Measurements from ENCODE around the gene SHTN1.

Gene SHTN1

GRCh38 chr10:116917481-116917880, 87.5 kb downstream of the SHTN1 start:
- DNase-seq (ENCODE audit: low spot score) = no peak

- no peak for DNase-seq (ENCODE audit: low spot score)
These were observed 89.6 kb downstream of the SHTN1 start for GRCh38 chr10:116915340-116915739.

GRCh38 chr10:116913695-116914094, 91.3 kb downstream of the SHTN1 start:
- DNase-seq (ENCODE audit: low spot score) = no peak

- no peak for DNase-seq (ENCODE audit: low spot score)
These were observed 92.8 kb downstream of the SHTN1 start for GRCh38 chr10:116912162-116912561.

GRCh38 chr10:116910910-116911309, 94.1 kb downstream of the SHTN1 start:
- DNase-seq (ENCODE audit: low spot score) = no peak

- DNase-seq (ENCODE audit: low spot score) = no peak
These were observed 95.7 kb downstream of the SHTN1 start for GRCh38 chr10:116909307-116909706.

GRCh38 chr10:116907245-116907987, 97.6 kb downstream of the SHTN1 start:
- DNase-seq (ENCODE audit: low spot score) = no peak

- DNase-seq (ENCODE audit: low spot score) = no peak
These were observed 99.2 kb downstream of the SHTN1 start for GRCh38 chr10:116905845-116906210.

- DNase-seq (ENCODE audit: low spot score) = no peak
These were observed 105.4 kb downstream of the SHTN1 start for GRCh38 chr10:116899626-116900025.

- no peak for DNase-seq (ENCODE audit: low spot score)
These were observed 111.3 kb downstream of the SHTN1 start for GRCh38 chr10:116893686-116894037.

GRCh38 chr10:116892907-116893685, 111.9 kb downstream of the SHTN1 start:
- no peak for DNase-seq (ENCODE audit: low spot score)

- DNase-seq (ENCODE audit: low spot score) = no peak
These were observed 113.8 kb downstream of the SHTN1 start for GRCh38 chr10:116891208-116891607.

- no peak for DNase-seq (ENCODE audit: low spot score)
These were observed 115.9 kb downstream of the SHTN1 start for GRCh38 chr10:116889066-116889465.

- no peak for DNase-seq (ENCODE audit: low spot score)
These were observed 116.5 kb downstream of the SHTN1 start for GRCh38 chr10:116888380-116889055.

GRCh38 chr10:116886772-116887171, 118.2 kb downstream of the SHTN1 start:
- DNase-seq (ENCODE audit: low spot score) = no peak

- no peak for DNase-seq (ENCODE audit: low spot score)
These were observed 122.3 kb downstream of the SHTN1 start for GRCh38 chr10:116882639-116883038.

- no peak for DNase-seq (ENCODE audit: low spot score)
These were observed 124.1 kb downstream of the SHTN1 start for GRCh38 chr10:116880716-116881482.

GRCh38 chr10:116879817-116880216, 125.2 kb downstream of the SHTN1 start:
- no peak for DNase-seq (ENCODE audit: low spot score)

GRCh38 chr10:116878123-116878522, 126.9 kb downstream of the SHTN1 start:
- DNase-seq (ENCODE audit: low spot score) = no peak

GRCh38 chr10:116877391-116877790, 127.6 kb downstream of the SHTN1 start:
- DNase-seq (ENCODE audit: low spot score) = no peak

GRCh38 chr10:116875897-116876296, 129.1 kb downstream of the SHTN1 start:
- no peak for DNase-seq (ENCODE audit: low spot score)

GRCh38 chr10:116873134-116873533, 131.9 kb downstream of the SHTN1 start:
- DNase-seq (ENCODE audit: low spot score) = no peak

All from hematopoietic multipotent progenitor cell treated with erythropoietin and hydrocortisone succinate and interleukin-3 and kit ligand, for 17 days (in vitro differentiated cells).